GM10266 (cell line): ENCODE data around the gene ROR1.

Experiments used
- DNase-seq: peaks from one replicate; pipeline ENCODE4 v3.0.0; 2012; ENCODE audit errors: extremely low spot score
- CTCF ChIP-seq: IDR thresholded peaks from 2 replicates; pipeline ENCODE4 v1.5.1; 2012; ENCODE audit warnings: mild to moderate bottlenecking, low read depth; ENCODE audit not compliant: control insufficient read depth, insufficient read depth; ENCODE audit errors: missing control alignments

The ROR1 gene

GRCh38 chr1:63790989-63791388 is 17.2 kb downstream of the ROR1 start:
- TF ChIP-seq CTCF = no peak
- DNase-seq = no peak

- DNase-seq = no peak
These were observed 18.3 kb downstream of the ROR1 start for GRCh38 chr1:63792152-63792551.

GRCh38 chr1:63793741-63794240 is 20.0 kb downstream of the ROR1 start:
- no peak for DNase-seq
- no peak for TF ChIP-seq CTCF

More at GRCh38 chr1:63792152-63792551, 18.3 kb downstream of the ROR1 start:
- no peak for TF ChIP-seq CTCF

- DNase-seq = no peak
- TF ChIP-seq CTCF = no peak
These were observed 20.5 kb downstream of the ROR1 start for GRCh38 chr1:63794354-63794753.

- no peak for TF ChIP-seq CTCF
- no peak for DNase-seq
These were observed 21.1 kb downstream of the ROR1 start for GRCh38 chr1:63794939-63795378.

- TF ChIP-seq CTCF = no peak
These were observed 21.6 kb downstream of the ROR1 start for GRCh38 chr1:63795455-63795854.

GRCh38 chr1:63797056-63797726 is 23.4 kb downstream of the ROR1 start:
- TF ChIP-seq CTCF = no peak
- DNase-seq = no peak

More at GRCh38 chr1:63795455-63795854, 21.6 kb downstream of the ROR1 start:
- DNase-seq = no peak
